Measurements from ENCODE around the gene ZBTB7C. TPM values are rescaled to one million over a fixed set of nuclear protein-coding genes. Genes with fewer than 3 reads are reported as not detected.
"Not testable (repeated sequence)": the region's sequence is repeated elsewhere in the genome, so short reads cannot be mapped to it uniquely, and the experiment has no call there.

Gene ZBTB7C
- total RNA-seq (2014; rRNA removed; shearing (Covaris generic); ENCODE audit: low replicate concordance) = 0.10 TPM in 2 replicates

DNA sequence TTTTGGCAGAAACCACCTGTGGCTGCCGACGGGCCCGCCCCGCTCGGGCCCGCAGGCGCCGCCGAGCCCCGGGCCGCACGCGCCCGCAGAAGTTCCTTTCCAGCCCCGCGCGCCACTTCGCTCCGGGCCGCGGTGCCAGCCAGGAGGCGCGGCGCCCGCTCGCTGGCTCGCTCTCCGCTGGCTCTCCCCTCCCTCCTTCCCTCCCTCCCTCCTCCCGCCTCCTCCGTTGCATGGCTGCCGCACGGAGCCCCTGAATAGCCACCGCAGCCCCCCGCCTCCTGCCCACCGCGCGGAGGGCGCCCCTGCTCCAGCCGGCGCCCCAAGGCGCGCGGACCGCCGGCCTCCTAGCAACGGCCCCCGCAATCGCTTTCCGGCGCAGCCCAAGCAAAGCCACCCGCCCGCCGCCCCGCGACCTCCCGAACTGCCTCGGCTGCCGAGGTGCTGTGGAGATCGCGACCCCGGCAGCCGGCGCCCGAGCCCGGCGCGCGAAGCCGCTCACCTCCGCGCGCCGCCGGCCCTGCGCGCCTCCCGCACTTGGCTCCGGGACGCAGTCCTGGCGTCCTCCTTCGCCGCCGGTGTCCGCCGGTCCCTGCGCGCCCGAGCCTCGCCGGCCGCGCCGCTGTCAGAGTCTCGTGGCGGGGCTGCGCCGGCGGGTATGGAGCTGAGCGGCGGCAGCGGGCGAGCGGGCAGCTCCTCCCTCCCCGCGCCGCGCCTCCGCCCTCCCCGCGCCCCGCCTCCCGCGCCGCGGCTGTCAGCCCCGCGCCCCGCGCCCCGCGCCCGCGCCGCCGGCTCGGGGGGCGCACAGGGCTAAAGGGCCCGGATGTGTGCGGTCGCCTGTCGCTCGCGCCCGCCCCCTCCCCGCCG lies at the start of gene ZBTB7C:
TSS of gene ZBTB7C (minus strand) at position 657 of the 864 bp plus-strand sequence.
- no peaks in the 10 kb centered on the region for H3K9me3 ChIP-seq
- DNase-seq = peak; percentile 43
- peak within 1 kb of the TSS; percentile 58 for H3K4me3 ChIP-seq
- H3K27me3 ChIP-seq = peaks cover 17% of the 10 kb centered on the region
- no peaks in the 10 kb centered on the region for H3K36me3 ChIP-seq

DNA sequence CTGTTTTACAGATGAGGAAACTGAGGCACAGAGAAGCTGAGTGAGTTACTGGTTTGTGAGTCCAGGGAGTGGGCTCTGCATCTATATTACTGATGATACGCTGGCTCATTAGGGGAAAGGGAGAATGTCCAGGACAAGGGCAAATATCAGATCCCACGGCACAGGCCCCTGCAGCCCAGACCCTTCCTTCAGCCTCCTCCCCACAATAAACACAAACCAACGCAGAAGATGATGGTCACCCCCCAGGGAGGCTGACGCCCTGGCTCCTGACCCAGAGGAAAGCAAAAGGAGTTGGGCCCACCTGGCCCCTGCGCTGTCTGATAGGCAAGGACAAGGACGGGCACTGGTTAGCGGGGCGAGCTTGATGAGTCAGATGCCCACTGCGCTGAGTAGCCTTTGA lies 47.7 kb upstream of the ZBTB7C start:
- Histone ChIP-seq H3K27me3 (no peaks in the 10 kb centered on the region), H3K36me3 (no peaks in the 10 kb centered on the region), H3K9me3 (no peaks in the 10 kb centered on the region), H3K4me3 (no peak overlapping the region)
- no peak for DNase-seq

DNA sequence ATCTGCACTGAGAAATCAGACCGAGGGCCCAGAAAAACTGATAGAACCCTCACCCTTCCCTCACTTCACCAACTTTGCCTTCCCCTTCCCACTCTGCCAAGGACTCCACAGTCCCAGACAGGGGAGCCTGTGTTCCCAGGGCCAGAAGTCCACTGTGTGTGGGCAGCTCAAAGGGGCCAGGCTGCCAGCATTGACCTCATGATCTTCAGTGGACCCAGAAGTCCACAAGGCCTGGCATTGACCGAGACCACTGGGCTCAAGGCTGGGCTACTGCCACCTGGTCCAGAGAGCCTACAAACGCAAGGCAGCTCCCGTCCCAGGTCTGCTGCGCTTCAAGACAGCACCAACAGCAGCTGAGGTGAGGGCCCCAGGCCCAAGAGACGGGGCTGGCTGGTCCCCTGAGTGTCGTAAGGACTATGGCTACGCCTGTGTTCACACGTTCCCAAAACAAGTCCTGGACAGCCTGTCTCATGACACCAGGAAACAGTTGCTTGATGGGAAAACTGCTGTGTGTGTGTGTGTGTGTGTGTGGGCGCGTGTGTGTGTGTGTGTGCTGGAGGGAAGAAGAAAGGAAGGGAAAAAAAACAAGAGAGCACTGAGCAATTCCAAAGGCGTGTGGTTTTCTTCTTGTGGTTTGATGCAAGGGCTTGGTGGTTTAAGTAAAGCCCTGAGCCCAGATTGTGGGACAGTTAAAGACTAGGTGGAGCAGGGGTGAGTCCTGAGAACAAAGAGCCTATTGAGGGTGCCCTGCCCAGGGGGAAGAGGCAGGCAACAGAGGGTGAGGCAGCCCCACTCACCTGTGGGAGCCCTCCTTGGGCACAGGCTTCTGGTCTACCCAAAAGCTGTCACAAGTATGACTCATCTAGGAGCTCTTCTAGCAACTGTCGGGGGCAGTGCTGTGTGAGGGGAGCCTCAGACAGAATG lies 46.6 kb upstream of the ZBTB7C start:
- no peak for DNase-seq
- H3K27me3 ChIP-seq = no peaks in the 10 kb centered on the region
- no peaks in the 10 kb centered on the region for H3K9me3 ChIP-seq
- H3K36me3 ChIP-seq = no peaks in the 10 kb centered on the region
- no peak overlapping the region for H3K4me3 ChIP-seq

DNA sequence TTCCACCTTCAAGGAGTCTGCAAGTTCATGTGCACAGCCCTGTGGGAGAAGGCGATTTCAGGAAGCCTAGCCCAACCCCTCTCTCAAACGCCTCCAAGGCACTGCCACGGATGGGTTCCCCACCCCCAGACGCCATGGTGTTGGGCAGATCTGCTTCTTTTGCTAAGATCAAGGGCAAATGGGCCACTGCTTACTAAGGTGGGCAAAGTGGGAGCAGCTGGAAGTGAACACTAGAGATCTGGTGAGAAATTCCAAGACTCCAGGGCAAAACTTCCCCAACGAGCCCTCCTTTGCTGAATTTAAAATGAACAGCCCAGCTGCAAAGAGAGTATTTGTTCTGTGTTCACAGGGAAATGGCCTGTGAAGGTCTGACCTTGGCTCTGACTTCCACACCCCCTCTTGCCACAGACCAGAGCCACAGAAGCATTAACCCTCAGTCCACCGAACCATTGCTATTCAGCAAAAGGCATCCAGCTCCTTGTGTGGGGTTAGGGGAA lies 45.1 kb upstream of the ZBTB7C start:
- Histone ChIP-seq H3K9me3 (no peaks in the 10 kb centered on the region), H3K4me3 (no peak overlapping the region), H3K36me3 (no peaks in the 10 kb centered on the region), H3K27me3 (no peaks in the 10 kb centered on the region)
- no peak for DNase-seq

DNA sequence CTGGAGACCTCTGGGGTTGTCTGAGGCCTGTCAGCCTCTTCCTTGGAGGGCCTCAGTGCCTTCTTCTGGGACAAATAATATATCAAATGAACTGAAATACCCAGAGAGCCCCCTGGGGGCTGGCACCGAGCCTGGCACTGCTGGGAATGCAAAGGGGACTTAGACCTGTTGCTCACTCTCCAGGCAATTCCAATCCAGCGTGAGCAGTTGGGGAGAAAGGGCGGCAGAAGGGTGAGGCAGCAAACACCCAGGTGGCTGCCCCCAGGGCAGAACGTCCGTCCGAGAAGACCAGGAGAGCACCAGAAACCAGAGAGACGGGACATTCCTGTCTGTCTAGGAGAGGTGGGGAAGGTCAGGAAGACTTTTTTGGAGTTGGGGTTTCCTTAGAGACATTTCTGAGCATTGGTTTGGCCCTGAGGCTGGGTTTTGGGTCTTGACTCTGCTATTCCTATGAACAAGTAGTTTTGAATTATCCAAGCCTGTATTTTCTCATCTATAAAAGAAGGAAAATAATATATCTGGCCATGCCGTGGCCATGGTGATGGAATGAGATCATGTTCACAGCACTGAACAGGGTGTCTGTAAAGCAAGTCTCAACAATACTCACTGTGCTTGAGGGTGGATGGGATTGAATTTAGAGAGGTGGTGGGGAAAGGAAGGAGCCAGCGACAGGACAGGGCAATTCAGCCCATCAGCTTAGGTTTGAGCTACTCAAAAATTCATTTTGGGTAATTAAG lies 44.3 kb upstream of the ZBTB7C start:
- no peaks in the 10 kb centered on the region for H3K9me3 ChIP-seq
- no peaks in the 10 kb centered on the region for H3K27me3 ChIP-seq
- H3K36me3 ChIP-seq = no peaks in the 10 kb centered on the region
- H3K4me3 ChIP-seq = no peak overlapping the region
- no peak for DNase-seq

DNA sequence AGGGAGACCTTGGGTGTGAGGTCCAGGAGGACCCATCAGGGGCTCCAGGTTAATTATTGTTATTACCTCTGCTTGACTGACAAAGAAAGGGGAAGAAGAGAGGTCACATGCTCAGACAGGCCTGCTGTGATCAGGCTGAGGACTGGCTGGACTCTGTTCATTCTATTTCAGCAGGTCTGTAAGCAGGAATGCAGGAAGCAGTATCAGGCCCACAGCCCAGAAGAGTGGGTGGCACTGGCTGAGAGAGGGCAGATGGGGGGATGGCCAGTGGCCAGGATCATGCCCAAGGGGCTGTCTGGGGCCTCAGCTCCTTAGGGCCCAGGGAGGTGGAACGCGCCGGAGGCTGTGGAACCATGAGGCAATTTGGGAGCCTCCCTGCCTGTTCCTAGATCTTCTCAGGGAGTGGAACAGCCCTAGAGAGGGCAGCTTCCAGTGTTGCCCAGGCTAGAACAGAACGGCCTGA lies 43.7 kb upstream of the ZBTB7C start:
- H3K4me3 ChIP-seq = no peak overlapping the region
- H3K36me3 ChIP-seq = no peaks in the 10 kb centered on the region
- no peaks in the 10 kb centered on the region for H3K9me3 ChIP-seq
- no peaks in the 10 kb centered on the region for H3K27me3 ChIP-seq
- DNase-seq = peak; percentile 64

DNA sequence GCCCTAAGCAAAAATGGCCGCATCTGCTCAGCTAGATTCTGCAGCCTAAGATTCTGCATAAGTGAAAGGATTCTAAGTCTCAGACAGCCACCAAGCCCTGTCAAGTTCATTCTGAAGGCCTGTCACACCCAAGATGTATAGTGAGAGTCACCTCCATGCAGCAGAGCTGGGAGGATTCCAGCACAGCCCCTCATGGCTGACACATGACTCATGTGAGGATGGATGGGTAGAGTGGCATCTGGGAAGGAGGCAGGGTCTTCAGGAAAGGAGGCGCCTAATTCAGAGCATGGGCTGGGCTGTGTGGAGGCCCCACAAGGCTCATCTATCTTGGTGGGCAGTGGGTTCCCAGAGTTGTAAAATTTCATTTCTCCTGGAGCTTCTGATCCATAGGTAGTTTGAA lies 41.5 kb upstream of the ZBTB7C start:
- no peaks in the 10 kb centered on the region for H3K36me3 ChIP-seq
- H3K4me3 ChIP-seq = no peak overlapping the region
- no peaks in the 10 kb centered on the region for H3K9me3 ChIP-seq
- no peaks in the 10 kb centered on the region for H3K27me3 ChIP-seq
- DNase-seq = no peak

DNA sequence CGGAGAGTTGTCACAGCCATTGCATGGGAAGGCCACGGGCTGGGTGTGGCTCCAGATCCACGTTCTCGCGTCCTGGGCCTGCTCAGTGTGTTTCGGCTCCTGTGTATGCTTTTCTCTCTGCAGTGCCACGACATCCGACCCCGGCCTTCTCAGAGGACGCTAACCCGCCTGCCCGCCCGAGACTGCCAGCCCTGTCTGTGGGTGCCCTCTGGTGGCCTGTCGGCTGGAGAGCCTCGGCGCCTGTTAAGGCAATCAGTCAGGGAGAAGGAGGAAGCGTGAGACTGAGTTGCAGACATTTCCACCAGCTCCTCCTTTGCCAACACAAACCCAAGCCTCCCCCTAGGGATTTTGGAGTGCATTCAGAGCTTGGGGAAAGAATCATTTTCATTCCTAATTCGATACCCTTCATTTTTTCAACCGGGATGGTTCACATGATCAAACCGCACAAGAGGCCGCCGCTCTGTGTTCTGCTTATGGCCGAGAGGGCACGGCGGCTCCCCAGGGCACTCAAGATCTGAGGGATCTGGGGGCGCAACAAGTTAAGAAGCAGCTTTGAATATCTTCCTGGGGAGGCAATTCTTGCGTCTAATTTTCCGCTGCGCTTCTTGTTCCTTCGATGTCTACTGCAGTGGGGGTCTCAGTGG lies 37.5 kb upstream of the ZBTB7C start:
- peak; percentile 77 for DNase-seq
- H3K4me3 ChIP-seq = no peak overlapping the region
- H3K27me3 ChIP-seq = no peaks in the 10 kb centered on the region
- no peaks in the 10 kb centered on the region for H3K9me3 ChIP-seq
- H3K36me3 ChIP-seq = no peaks in the 10 kb centered on the region

DNA sequence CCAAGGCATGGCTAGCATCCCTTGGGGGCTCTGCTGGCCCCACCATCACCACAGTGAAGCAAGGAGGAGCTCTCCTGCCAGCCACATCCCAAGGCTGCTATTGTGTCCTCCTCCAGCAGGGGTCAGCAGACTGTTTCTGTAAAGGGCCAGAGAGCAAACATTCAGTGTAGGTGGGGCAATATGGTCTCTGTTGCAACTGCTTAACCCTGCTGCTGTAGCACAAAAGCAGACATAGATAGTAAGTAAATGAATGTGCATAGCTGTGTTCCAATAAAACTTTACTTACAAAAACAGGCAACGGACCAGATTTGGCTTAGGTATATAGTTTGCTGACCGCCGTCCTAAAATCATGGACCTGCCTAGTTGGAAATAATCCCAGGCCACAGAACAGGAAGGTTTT lies 36.4 kb upstream of the ZBTB7C start:
- Histone ChIP-seq H3K9me3 (no peaks in the 10 kb centered on the region), H3K4me3 (no peak overlapping the region), H3K27me3 (no peaks in the 10 kb centered on the region), H3K36me3 (no peaks in the 10 kb centered on the region)
- peak; percentile 51 for DNase-seq

DNA sequence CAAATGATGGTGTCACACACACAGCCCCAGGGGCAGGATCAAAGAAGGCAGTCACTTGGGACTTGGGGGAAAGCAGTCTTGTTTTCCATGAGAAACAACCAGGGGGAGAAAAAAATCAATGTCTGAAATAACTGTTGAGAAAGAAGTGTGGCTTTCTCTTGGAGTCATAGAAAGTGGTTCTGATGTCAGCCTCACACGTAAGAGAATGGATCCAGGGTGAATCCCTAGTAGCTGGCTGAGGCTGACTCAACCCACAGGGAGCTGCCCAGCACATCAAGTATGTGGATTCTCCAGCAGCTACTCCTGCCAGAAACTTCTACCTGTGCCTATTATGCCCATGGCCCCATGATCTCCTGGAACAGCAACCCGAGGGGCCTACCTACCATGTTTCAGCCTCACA lies 33.6 kb upstream of the ZBTB7C start:
- Histone ChIP-seq H3K27me3 (no peaks in the 10 kb centered on the region), H3K9me3 (no peaks in the 10 kb centered on the region), H3K4me3 (no peak overlapping the region), H3K36me3 (no peaks in the 10 kb centered on the region)
- no peak for DNase-seq

DNA sequence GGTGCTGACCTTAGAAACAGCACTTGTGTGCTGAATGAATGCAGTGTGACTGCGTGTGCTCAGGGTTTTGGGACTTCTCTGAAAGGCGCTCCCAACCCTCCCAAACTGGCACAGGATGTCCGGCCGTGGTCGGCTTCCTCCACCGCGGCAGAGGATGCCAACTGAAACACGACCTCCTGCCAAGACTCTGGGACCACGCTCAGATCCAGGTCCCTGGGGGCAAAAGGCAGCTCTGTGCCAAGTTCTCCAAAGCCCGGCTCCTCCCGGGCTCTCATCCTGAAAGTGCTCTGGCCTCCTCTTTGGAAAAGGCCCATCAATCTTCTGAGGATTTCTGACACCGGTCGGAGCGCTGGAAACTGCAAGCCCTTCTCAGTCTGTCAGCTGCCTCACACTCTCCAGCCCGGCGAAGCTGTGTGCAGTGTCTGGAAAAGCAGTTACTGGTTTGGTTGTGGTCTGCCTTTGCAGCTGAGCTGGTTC lies 32.3 kb upstream of the ZBTB7C start:
- Histone ChIP-seq H3K27me3 (no peaks in the 10 kb centered on the region), H3K9me3 (no peaks in the 10 kb centered on the region), H3K36me3 (no peaks in the 10 kb centered on the region), H3K4me3 (no peak overlapping the region)
- peak; percentile 66 for DNase-seq

DNA sequence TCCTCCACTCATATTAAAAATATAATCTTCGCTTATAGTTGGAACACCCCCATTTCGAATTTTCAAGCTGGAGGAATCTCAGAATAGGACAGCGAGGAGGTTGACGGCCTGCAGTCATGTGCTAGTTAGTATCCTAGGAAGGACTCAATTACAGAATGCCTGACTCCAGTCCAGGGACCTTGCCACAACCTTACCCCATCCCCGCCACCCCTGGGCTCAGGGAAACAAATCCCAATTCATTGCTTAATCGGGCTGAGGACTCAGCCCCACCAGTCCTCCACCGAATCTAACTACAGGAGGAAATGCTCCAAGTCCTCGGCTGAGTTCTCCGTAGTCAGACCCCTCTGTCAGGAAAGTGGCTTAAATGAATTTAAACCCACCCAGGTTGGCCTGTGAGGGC lies 31.7 kb upstream of the ZBTB7C start:
- no peaks in the 10 kb centered on the region for H3K27me3 ChIP-seq
- H3K4me3 ChIP-seq = no peak overlapping the region

DNA sequence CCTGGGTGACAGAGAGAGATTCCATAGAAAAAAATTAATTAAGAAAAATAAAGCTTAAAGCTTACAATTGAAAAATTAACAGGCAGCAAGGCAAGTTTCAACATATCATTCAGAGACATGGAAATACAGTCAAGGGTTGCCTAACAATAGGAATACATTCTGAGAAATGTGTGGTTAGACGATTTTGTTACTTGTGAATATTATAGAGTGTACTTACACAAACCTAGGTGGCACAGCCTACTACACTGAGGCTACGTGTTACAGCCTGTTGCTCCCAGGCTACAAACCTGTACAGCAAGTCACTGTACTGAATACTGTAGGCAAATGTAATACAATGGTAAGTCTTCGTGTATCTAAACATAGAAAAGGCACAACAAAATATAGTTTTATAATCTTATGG lies 27.7 kb upstream of the ZBTB7C start:
- no peaks in the 10 kb centered on the region for H3K36me3 ChIP-seq
- no peaks in the 10 kb centered on the region for H3K9me3 ChIP-seq
- DNase-seq = no peak
- H3K27me3 ChIP-seq = no peaks in the 10 kb centered on the region
- H3K4me3 ChIP-seq = no peak overlapping the region

More for the DNA sequence above, 31.7 kb upstream of the ZBTB7C start:
- no peaks in the 10 kb centered on the region for H3K36me3 ChIP-seq
- no peak for DNase-seq
- no peaks in the 10 kb centered on the region for H3K9me3 ChIP-seq

DNA sequence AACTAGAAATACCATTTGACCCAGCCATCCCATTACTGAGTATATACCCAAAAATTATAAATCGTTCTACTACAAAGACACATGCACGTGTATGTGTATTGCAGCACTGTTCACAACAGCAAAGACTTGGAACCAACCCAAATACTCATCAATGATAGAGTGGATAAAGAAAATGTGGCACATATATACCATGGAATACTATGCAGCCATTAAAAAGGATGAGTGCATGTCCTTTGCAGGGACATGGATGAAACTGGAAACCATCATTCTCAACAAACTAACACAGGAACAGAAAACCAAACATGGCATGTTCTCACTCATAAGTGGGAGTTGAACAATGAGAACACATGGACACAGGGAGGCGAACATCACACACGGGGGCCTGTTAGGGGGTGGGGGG lies 25.2 kb upstream of the ZBTB7C start:
- not testable (repeated sequence) for DNase-seq, H3K36me3 ChIP-seq, H3K27me3 ChIP-seq, H3K4me3 ChIP-seq, H3K9me3 ChIP-seq

DNA sequence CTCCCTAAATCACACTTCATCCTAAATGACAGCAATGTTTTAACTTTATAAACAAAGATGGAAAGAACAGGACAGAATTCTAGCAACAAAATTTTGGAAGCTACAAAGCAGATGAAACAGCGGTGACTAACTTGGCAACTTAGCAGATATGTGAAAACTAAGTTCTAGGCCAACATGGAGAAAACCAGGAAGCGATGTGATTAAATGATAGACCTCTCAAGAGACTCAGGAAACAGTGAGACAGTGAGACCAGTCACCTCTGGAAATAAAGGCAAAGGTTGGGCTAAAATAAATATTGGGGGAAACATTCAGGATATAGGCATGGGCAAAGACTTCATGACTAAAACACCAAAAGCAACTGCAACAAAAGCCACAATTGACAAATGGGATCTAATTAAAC lies 24.4 kb upstream of the ZBTB7C start:
- no peak for DNase-seq
- Histone ChIP-seq H3K27me3 (no peaks in the 10 kb centered on the region), H3K9me3 (no peaks in the 10 kb centered on the region), H3K4me3 (no peak overlapping the region), H3K36me3 (no peaks in the 10 kb centered on the region)

DNA sequence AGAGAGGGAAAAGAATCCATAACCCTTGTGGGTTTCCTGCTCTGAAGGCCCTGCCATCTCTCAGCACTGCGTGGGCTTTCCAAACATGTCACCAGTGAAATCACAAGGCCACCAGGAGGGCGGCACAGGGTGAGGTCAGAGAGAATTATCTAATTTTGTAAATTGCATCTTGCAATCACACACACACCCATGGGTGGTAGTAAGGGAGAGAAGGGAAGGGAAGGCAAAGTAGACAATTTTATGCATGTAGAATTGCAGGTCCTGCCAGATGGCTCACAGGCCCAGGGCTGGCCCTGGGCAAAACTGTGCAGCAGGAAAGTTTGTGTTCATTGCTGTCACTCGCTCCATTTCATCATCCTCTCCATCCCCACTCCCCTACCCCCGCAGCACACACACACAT lies 21.0 kb upstream of the ZBTB7C start:
- Histone ChIP-seq H3K36me3 (no peaks in the 10 kb centered on the region), H3K4me3 (no peak overlapping the region), H3K9me3 (no peaks in the 10 kb centered on the region), H3K27me3 (no peaks in the 10 kb centered on the region)
- no peak for DNase-seq
